ENCODE data around the gene NDUFAF8. TPM values are rescaled to one million over a fixed set of nuclear protein-coding genes. Genes with fewer than 3 reads are reported as not detected.

NDUFAF8 gene
- total and polyA plus RNA-seq, 2 donors (not counting 1 experiment from before 2014, with no cell fraction given) = 41.7 to 42.6 TPM

GRCh38 chr17:81240761-81241160 lies 1.6 kb downstream of the NDUFAF8 start:
- intact Hi-C loops (cut with micrococcal nuclease) = loop anchor here (2.0 kb wide), 1 partner anchor 216 kb away; no protein-coding TSS in a partner anchor
- 83% methylated on average over 7 of the region's 8 CpGs for WGBS (ENCODE audit: insufficient coverage)
- Histone ChIP-seq H3K4me3 (ENCODE audit: control extremely low read depth in 1 of 5, extremely low read depth in 1 of 5, insufficient read depth in 1 of 5, low read depth in 2 of 5, low read length in 4 of 5) (no peak overlapping the region), H4K20me1 (ENCODE audit: control insufficient read depth, insufficient read depth, low read length, poor library complexity, severe bottlenecking) (peaks cover 73% of the 10 kb centered on the region), H3K27me3 (replicated peaks in 1 of 4; ENCODE audit: control extremely low read depth in 1 of 4, control insufficient read depth in 3 of 4, insufficient read depth in 4 of 4, low read length in 3 of 4) (no peaks in the 10 kb centered on the region), H3K4me2 (replicated peaks; ENCODE audit: low read depth, low read length, poor library complexity, severe bottlenecking) (peak overlapping the region; percentile 97), H3K9ac (ENCODE audit: low read length) (no peak overlapping the region), H3K4me1 (ENCODE audit: control insufficient read depth in 2 of 2, insufficient read depth in 2 of 2, low read length in 2 of 2) (peaks cover 19 to 34% of the 10 kb centered on the region in 2 donors), H2AFZ (ENCODE audit: insufficient read depth, low read depth, low read length, poor library complexity, severe bottlenecking) (no peak overlapping the region), H3K9me3 (ENCODE audit: control extremely low read depth in 1 of 3, control insufficient read depth in 2 of 3, insufficient read depth in 1 of 3, low read length in 2 of 3) (peaks cover 0 to 3% (median 0%) of the 10 kb centered on the region in 3 donors), H3K27ac (ENCODE audit: low read length in 2 of 2) (no peak overlapping the region), H3K36me3 (replicated peaks in 1 of 2; ENCODE audit: control extremely low read depth in 1 of 2, control insufficient read depth in 1 of 2, extremely low read depth in 1 of 2, insufficient read depth in 2 of 2, low read length in 1 of 2) (peaks cover 0 to 16% of the 10 kb centered on the region in 2 experiments), H3K79me2 (ENCODE audit: control insufficient read depth, insufficient read depth, low read length) (peaks cover 59% of the 10 kb centered on the region)
- ChIA-PET POLR2A (interaction anchor here (0.7 kb wide), 1 partner anchor 855 kb away, joined by 7 read pairs; no protein-coding TSS in a partner anchor), CTCF (interaction anchor here (0.8 to 5.6 kb wide), 6 partner anchors 12 to 252 kb away, joined by 3 to 43 read pairs (median 4); partner anchors contain the start of gene CEP131)
- no peak for DNase-seq
- Mint-ChIP-seq H3K4me3 (peak overlapping the region; percentile 21), H3K4me1 (peaks cover 45% of the 10 kb centered on the region), H3K27ac (peak overlapping the region; percentile 2), H3K9me3 (ENCODE audit: insufficient read depth) (no peaks in the 10 kb centered on the region), H3K27me3 (no peaks in the 10 kb centered on the region)
- ATAC-seq (ENCODE audit: low read depth) = no peak
- no peak for TF ChIP-seq EZH2 (IDR thresholded peaks at IDR 0.05; ENCODE audit: borderline replicate concordance, insufficient read depth, low read depth, low read length, poor library complexity, severe bottlenecking)

GRCh38 chr17:81241203-81241602 lies 2.1 kb downstream of the NDUFAF8 start:
- TF ChIP-seq EZH2 (IDR thresholded peaks at IDR 0.05; ENCODE audit: borderline replicate concordance, insufficient read depth, low read depth, low read length, poor library complexity, severe bottlenecking) (no peak), CTCF (IDR thresholded peaks at IDR 0.05) (no peak)
- no peak overlapping the region for H3K27ac ChIP-seq (ENCODE audit: low read length in 2 of 2)
- DNase-seq (no peak), ATAC-seq (ENCODE audit: low read depth) (no peak)
- Mint-ChIP-seq H3K9me3 (ENCODE audit: insufficient read depth) (no peaks in the 10 kb centered on the region), H3K27me3 (no peaks in the 10 kb centered on the region), H3K27ac (no peak overlapping the region), H3K4me1 (peaks cover 44% of the 10 kb centered on the region), H3K4me3 (peak overlapping the region; percentile 41)
- H3K4me3 ChIP-seq (ENCODE audit: control extremely low read depth in 1 of 5, extremely low read depth in 1 of 5, insufficient read depth in 1 of 5, low read depth in 2 of 5, low read length in 4 of 5) = no peak overlapping the region
- intact Hi-C loops (cut with micrococcal nuclease) = loop anchor here (2.0 kb wide), 1 partner anchor 216 kb away; no protein-coding TSS in a partner anchor
- no peak overlapping the region for H2AFZ ChIP-seq (ENCODE audit: insufficient read depth, low read depth, low read length, poor library complexity, severe bottlenecking)
- peaks cover 0 to 14% of the 10 kb centered on the region in 2 experiments for H3K36me3 ChIP-seq (replicated peaks in 1 of 2; ENCODE audit: control extremely low read depth in 1 of 2, control insufficient read depth in 1 of 2, extremely low read depth in 1 of 2, insufficient read depth in 2 of 2, low read length in 1 of 2)
- peaks cover 54% of the 10 kb centered on the region for H3K79me2 ChIP-seq (ENCODE audit: control insufficient read depth, insufficient read depth, low read length)
- H3K9me3 ChIP-seq (ENCODE audit: control extremely low read depth in 1 of 3, control insufficient read depth in 2 of 3, insufficient read depth in 1 of 3, low read length in 2 of 3) = peaks cover 0 to 3% (median 0%) of the 10 kb centered on the region in 3 donors
- peaks cover 19 to 34% of the 10 kb centered on the region in 2 donors for H3K4me1 ChIP-seq (ENCODE audit: control insufficient read depth in 2 of 2, insufficient read depth in 2 of 2, low read length in 2 of 2)
- WGBS (ENCODE audit: insufficient coverage) = 94% methylated on average over 9 of the region's 10 CpGs
- POLR2A ChIA-PET = interaction anchor here (0.7 kb wide), 1 partner anchor 855 kb away, joined by 7 read pairs; no protein-coding TSS in a partner anchor
- CTCF ChIA-PET = interaction anchor here (0.8 to 5.6 kb wide), 4 partner anchors 13 to 252 kb away, joined by 3 to 43 read pairs (median 8); partner anchors contain the start of gene CEP131
- no peak overlapping the region for H3K4me2 ChIP-seq (replicated peaks; ENCODE audit: low read depth, low read length, poor library complexity, severe bottlenecking)
- no peaks in the 10 kb centered on the region for H3K27me3 ChIP-seq (replicated peaks in 1 of 4; ENCODE audit: control extremely low read depth in 1 of 4, control insufficient read depth in 3 of 4, insufficient read depth in 4 of 4, low read length in 3 of 4)
- H3K9ac ChIP-seq (ENCODE audit: low read length) = no peak overlapping the region
- peaks cover 71% of the 10 kb centered on the region for H4K20me1 ChIP-seq (ENCODE audit: control insufficient read depth, insufficient read depth, low read length, poor library complexity, severe bottlenecking)

Data from B cell (primary cell).